HL-60 (cell line): Measurements from ENCODE around the gene NLRP6.

Source experiments
- CTCF ChIP-seq: IDR thresholded peaks from one replicate; pipeline ENCODE4 v1.5.1; 2011; ENCODE audit warnings: low read length, control low read depth, inconsistent platforms; ENCODE audit not compliant: insufficient read depth
- GABPA ChIP-seq: IDR thresholded peaks from 2 replicates; pipeline ENCODE4 v1.6.1; 2012; ENCODE audit warnings: low read depth
- POLR2AphosphoS5 ChIP-seq: IDR thresholded peaks from 2 replicates; pipeline ENCODE4 v1.6.1; 2012; ENCODE audit warnings: low read depth
- SPI1 ChIP-seq: IDR thresholded peaks from 2 replicates; pipeline ENCODE4 v1.6.1; 2012; ENCODE audit warnings: low read depth, mild to moderate bottlenecking, borderline replicate concordance
- TF ChIP-seq, protein P1 (sequence below): IDR thresholded peaks from 2 replicates; pipeline ENCODE4 v1.6.1; 2012; ENCODE audit warnings: low read depth; ENCODE audit not compliant: insufficient replicate concordance

GRCh38 chr11:280706-281485 lies 2.7 kb downstream of the NLRP6 start:
- no peak for TF ChIP-seq CTCF
- TF ChIP-seq POLR2AphosphoS5, result no peak
- TF ChIP-seq GABPA, result no peak
- TF ChIP-seq, protein P1, sequence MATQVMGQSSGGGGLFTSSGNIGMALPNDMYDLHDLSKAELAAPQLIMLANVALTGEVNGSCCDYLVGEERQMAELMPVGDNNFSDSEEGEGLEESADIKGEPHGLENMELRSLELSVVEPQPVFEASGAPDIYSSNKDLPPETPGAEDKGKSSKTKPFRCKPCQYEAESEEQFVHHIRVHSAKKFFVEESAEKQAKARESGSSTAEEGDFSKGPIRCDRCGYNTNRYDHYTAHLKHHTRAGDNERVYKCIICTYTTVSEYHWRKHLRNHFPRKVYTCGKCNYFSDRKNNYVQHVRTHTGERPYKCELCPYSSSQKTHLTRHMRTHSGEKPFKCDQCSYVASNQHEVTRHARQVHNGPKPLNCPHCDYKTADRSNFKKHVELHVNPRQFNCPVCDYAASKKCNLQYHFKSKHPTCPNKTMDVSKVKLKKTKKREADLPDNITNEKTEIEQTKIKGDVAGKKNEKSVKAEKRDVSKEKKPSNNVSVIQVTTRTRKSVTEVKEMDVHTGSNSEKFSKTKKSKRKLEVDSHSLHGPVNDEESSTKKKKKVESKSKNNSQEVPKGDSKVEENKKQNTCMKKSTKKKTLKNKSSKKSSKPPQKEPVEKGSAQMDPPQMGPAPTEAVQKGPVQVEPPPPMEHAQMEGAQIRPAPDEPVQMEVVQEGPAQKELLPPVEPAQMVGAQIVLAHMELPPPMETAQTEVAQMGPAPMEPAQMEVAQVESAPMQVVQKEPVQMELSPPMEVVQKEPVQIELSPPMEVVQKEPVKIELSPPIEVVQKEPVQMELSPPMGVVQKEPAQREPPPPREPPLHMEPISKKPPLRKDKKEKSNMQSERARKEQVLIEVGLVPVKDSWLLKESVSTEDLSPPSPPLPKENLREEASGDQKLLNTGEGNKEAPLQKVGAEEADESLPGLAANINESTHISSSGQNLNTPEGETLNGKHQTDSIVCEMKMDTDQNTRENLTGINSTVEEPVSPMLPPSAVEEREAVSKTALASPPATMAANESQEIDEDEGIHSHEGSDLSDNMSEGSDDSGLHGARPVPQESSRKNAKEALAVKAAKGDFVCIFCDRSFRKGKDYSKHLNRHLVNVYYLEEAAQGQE, result no peak
- no peak for TF ChIP-seq SPI1
